ENCODE measurements around the gene CACNG4.

- TF ChIP-seq TSHZ2 (CRISPR knock-in tag; IDR thresholded peaks at IDR 0.05) (no peak), ZFP3 (CRISPR knock-in tag; IDR thresholded peaks at IDR 0.05) (no peak), RARB (CRISPR knock-in tag; IDR thresholded peaks at IDR 0.05) (no peak), PATZ1 (CRISPR knock-in tag; IDR thresholded peaks at IDR 0.05; ENCODE audit: borderline replicate concordance) (no peak)
Measured at GRCh38 chr17:66989076-66989475, 24.6 kb downstream of the CACNG4 start.

Measured in SK-N-SH treated with all-trans-retinoic acid at 6 μM for 48 hours (cell line).